ENCODE results near the gene SLC47A2. TPM values are rescaled to one million over a fixed set of nuclear protein-coding genes. Genes with fewer than 3 reads are reported as not detected.

Gene SLC47A2
- total and polyA plus RNA-seq, 4 donors = 0.02 to 0.18 (median 0.06) TPM; not detected in 1

DNA sequence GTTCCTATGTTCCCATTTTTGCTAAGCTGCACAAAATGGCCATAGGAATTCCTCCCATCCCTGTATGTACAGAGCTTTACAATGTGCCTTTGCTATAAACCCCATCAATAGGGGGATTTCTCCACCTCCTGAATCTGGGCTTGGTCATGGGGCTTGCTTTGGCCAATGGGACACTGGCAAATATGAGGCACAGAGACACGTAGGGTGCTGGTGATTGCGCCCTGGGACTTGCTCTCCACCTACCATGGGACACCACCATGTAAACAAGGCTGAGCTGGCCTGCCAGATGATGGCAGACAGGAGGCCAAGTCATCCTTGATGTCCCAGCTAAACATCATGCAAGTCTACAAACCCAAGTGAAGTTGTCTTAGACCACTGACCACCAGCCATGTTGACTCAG, 47.0 kb upstream of the SLC47A2 start:
- Histone ChIP-seq H3K27me3 (ENCODE audit: control insufficient read depth in 3 of 3, insufficient read depth in 3 of 3, low read length in 2 of 3) (no peaks in the 10 kb centered on the region), H3K36me3 (ENCODE audit: control insufficient read depth in 4 of 4, insufficient read depth in 4 of 4, low read length in 4 of 4) (no peaks in the 10 kb centered on the region), H3K9me3 (ENCODE audit: control insufficient read depth in 4 of 4, insufficient read depth in 3 of 4, low read length in 3 of 4) (no peaks in the 10 kb centered on the region), H3K9ac (ENCODE audit: insufficient read depth in 1 of 2, low read length in 2 of 2) (no peak overlapping the region), H3K4me3 (no peak overlapping the region), H3K27ac (ENCODE audit: low read depth in 1 of 2, low read length in 1 of 2) (no peak overlapping the region), H3K4me1 (ENCODE audit: control insufficient read depth in 5 of 5, insufficient read depth in 5 of 5, low read length in 5 of 5) (peaks cover 0 to 8% (median 0%) of the 10 kb centered on the region in 5 donors)
- TF ChIP-seq, protein P1, sequence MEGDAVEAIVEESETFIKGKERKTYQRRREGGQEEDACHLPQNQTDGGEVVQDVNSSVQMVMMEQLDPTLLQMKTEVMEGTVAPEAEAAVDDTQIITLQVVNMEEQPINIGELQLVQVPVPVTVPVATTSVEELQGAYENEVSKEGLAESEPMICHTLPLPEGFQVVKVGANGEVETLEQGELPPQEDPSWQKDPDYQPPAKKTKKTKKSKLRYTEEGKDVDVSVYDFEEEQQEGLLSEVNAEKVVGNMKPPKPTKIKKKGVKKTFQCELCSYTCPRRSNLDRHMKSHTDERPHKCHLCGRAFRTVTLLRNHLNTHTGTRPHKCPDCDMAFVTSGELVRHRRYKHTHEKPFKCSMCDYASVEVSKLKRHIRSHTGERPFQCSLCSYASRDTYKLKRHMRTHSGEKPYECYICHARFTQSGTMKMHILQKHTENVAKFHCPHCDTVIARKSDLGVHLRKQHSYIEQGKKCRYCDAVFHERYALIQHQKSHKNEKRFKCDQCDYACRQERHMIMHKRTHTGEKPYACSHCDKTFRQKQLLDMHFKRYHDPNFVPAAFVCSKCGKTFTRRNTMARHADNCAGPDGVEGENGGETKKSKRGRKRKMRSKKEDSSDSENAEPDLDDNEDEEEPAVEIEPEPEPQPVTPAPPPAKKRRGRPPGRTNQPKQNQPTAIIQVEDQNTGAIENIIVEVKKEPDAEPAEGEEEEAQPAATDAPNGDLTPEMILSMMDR (IDR thresholded peaks at IDR 0.05; ENCODE audit: control extremely low read depth, extremely low read depth) = no peak
- DNase-seq (no peak), ATAC-seq (ENCODE audit: insufficient read depth, low FRiP score) (no peak)
- WGBS, 2 donors = 92 to 98% methylated on average over 2 of the region's 2 CpGs

DNA sequence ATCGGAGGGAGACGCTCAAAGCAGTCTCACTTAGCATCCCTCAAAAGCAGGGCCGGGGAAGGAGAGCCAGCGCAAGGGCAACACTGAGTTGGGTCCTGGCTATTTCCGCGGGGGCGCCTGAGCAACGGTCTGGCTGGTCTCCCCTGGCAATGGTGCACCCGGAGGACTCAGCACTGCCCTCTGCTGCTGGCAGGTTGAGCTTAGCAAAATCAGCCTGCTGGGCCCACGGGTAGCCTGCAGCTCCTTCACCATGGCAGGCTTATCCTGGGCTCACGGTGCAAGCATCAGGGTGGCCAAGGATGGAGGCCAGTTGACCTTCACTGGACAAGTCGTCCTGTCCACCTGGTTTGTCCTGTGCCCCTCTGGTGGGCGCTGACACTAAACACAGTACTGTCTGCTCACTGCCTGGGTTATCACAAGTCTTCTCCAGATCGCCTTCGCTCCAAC, 46.2 kb upstream of the SLC47A2 start:
- Histone ChIP-seq H3K27ac (ENCODE audit: low read depth in 1 of 2, low read length in 1 of 2) (no peak overlapping the region), H3K36me3 (ENCODE audit: control insufficient read depth in 4 of 4, insufficient read depth in 4 of 4, low read length in 4 of 4) (no peaks in the 10 kb centered on the region), H3K4me3 (no peak overlapping the region), H3K9me3 (ENCODE audit: control insufficient read depth in 4 of 4, insufficient read depth in 3 of 4, low read length in 3 of 4) (no peaks in the 10 kb centered on the region), H3K9ac (ENCODE audit: insufficient read depth in 1 of 2, low read length in 2 of 2) (no peak overlapping the region), H3K4me1 (ENCODE audit: control insufficient read depth in 5 of 5, insufficient read depth in 5 of 5, low read length in 5 of 5) (peaks cover 0 to 8% (median 0%) of the 10 kb centered on the region in 5 donors), H3K27me3 (ENCODE audit: control insufficient read depth in 3 of 3, insufficient read depth in 3 of 3, low read length in 2 of 3) (no peaks in the 10 kb centered on the region)
- peak; percentile 65 to 77 (median 73) for DNase-seq
- TF ChIP-seq, protein P1 (IDR thresholded peaks at IDR 0.05; ENCODE audit: control extremely low read depth, extremely low read depth) = peak; percentile 25
- no peak for ATAC-seq (ENCODE audit: insufficient read depth, low FRiP score)
- WGBS, 2 donors = 31% methylated on average over 15 of the region's 15 CpGs

DNA sequence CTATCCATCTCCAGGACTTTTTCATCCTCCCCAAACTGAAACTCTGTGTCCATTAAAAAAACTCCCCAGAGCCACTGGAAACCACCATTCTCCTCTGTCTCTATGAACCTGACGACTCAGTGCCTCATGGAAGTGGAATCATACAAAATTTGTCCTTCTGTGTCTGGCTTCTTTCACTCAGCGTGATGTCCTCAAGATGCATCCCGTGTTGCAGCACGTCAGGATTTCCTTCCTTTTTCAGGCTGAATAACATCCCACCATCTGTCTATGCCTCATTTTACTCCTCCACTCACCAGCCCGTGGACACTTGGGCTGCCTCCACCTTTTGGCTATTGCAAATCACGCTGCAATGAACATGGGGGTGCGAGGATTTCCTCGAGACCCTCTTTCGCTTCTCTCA, 44.4 kb upstream of the SLC47A2 start:
- no peak overlapping the region for H3K4me3 ChIP-seq
- no peaks in the 10 kb centered on the region for H3K36me3 ChIP-seq (ENCODE audit: control insufficient read depth in 4 of 4, insufficient read depth in 4 of 4, low read length in 4 of 4)
- H3K9me3 ChIP-seq (ENCODE audit: control insufficient read depth in 4 of 4, insufficient read depth in 3 of 4, low read length in 3 of 4) = no peaks in the 10 kb centered on the region
- no peaks in the 10 kb centered on the region for H3K27me3 ChIP-seq (ENCODE audit: control insufficient read depth in 3 of 3, insufficient read depth in 3 of 3, low read length in 2 of 3)
- H3K9ac ChIP-seq (ENCODE audit: insufficient read depth in 1 of 2, low read length in 2 of 2) = no peak overlapping the region
- TF ChIP-seq, protein P1 (IDR thresholded peaks at IDR 0.05; ENCODE audit: control extremely low read depth, extremely low read depth) = no peak
- no peak for ATAC-seq (ENCODE audit: insufficient read depth, low FRiP score)
- 49 to 67% methylated on average over 9 of the region's 9 CpGs for WGBS, 2 donors
- no peak overlapping the region for H3K27ac ChIP-seq (ENCODE audit: low read depth in 1 of 2, low read length in 1 of 2)
- no peak for DNase-seq
- peaks cover 0 to 6% (median 0%) of the 10 kb centered on the region in 5 donors for H3K4me1 ChIP-seq (ENCODE audit: control insufficient read depth in 5 of 5, insufficient read depth in 5 of 5, low read length in 5 of 5)
